Nephron (organoid): ENCODE data around the gene RPA1.

ENCODE experiments used
- H3K27ac Mint-ChIP-seq, 3 experiments: 2 replicates each; pipeline ENCODE4 v1.8.0; 2020; ENCODE audit warnings: mixed read lengths in 3 of 3, mild to moderate bottlenecking in 2 of 3, moderate library complexity in 1 of 3
- H3K27me3 Mint-ChIP-seq: 2 replicates; pipeline ENCODE4 v1.8.0; 2021; ENCODE audit warnings: low read depth, mild to moderate bottlenecking, moderate library complexity, mixed read lengths
- H3K36me3 Mint-ChIP-seq: 2 replicates; pipeline ENCODE4 v1.8.0; 2020; ENCODE audit warnings: low read depth, mixed read lengths
- H3K4me1 Mint-ChIP-seq: 2 replicates; pipeline ENCODE4 v1.8.0; 2020; ENCODE audit warnings: mixed read lengths
- H3K4me3 Mint-ChIP-seq, 3 experiments: 2 replicates each; pipeline ENCODE4 v1.8.0; 2020; ENCODE audit warnings: mild to moderate bottlenecking in 3 of 3, mixed read lengths in 3 of 3, moderate library complexity in 2 of 3
- H3K9me3 Mint-ChIP-seq: 2 replicates; pipeline ENCODE4 v1.8.0; 2020; ENCODE audit warnings: mixed read lengths
- TF ChIP-seq, protein P1 (sequence below), 3 experiments: fragments of 200-600 bp; sonication (generic); IDR thresholded peaks; one replicate each; pipeline ENCODE4 v1.5.0; 2021; ENCODE audit warnings: antibody characterized with exemption in 3 of 3; ENCODE audit not compliant: unreplicated experiment in 3 of 3

Gene RPA1

DNA sequence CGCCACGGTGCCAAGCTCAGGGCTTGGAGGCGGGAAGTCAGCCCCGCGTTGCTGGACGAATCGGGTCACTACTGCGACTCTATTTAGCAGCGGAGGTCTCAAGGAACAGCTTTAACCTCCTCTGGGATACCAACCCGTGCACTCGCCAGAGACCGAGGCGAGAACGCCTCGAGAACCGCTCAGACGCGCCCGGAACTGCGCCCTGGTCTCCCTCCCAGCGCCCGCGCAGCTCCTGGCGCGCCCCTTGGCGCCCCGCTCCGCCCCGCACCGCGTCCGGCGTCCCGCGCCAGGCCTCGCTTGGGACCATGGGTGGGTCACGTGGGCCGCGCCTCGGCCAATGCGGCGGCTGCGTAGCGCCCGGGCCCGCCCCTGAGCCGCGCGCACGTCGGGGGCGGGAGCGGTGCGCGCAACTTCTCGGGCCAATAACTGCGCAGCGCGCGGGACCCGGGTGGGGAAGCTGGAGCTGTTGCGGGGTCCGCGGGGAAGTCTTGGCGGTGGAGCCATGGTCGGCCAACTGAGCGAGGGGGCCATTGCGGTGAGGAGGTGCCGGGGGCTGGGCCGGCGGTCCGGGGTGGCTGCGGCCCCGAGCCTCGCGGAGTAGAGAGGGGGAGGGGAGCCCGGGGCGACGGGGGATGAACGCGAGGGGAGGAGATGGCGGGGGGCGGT lies at the start of gene RPA1, which contains the start of gene SMYD4:
TSS of gene RPA1 (plus strand) at position 414 of the 666 bp plus-strand sequence. CDS start at position 503, 89 bp downstream.
TSS of gene SMYD4 (minus strand) at position 311 of the 666 bp plus-strand sequence. CDS start 1,908 bp downstream, outside the sequence.
- peaks cover 24% of the 10 kb centered on the region for H3K4me1 Mint-ChIP-seq
- H3K4me3 Mint-ChIP-seq = peak within 1 kb of the TSS; percentile 91 to 97 (median 95)
- peaks cover 27% of the 10 kb centered on the region for H3K36me3 Mint-ChIP-seq
- H3K27ac Mint-ChIP-seq = peak within 1 kb of the TSS; percentile 40 to 86 (median 81)
- H3K9me3 Mint-ChIP-seq = no peaks in the 10 kb centered on the region
- TF ChIP-seq, protein P1, sequence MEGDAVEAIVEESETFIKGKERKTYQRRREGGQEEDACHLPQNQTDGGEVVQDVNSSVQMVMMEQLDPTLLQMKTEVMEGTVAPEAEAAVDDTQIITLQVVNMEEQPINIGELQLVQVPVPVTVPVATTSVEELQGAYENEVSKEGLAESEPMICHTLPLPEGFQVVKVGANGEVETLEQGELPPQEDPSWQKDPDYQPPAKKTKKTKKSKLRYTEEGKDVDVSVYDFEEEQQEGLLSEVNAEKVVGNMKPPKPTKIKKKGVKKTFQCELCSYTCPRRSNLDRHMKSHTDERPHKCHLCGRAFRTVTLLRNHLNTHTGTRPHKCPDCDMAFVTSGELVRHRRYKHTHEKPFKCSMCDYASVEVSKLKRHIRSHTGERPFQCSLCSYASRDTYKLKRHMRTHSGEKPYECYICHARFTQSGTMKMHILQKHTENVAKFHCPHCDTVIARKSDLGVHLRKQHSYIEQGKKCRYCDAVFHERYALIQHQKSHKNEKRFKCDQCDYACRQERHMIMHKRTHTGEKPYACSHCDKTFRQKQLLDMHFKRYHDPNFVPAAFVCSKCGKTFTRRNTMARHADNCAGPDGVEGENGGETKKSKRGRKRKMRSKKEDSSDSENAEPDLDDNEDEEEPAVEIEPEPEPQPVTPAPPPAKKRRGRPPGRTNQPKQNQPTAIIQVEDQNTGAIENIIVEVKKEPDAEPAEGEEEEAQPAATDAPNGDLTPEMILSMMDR (IDR thresholded peaks at IDR 0.05; ENCODE audit: unreplicated experiment in 3 of 3) = no peak
- no peaks in the 10 kb centered on the region for H3K27me3 Mint-ChIP-seq

DNA sequence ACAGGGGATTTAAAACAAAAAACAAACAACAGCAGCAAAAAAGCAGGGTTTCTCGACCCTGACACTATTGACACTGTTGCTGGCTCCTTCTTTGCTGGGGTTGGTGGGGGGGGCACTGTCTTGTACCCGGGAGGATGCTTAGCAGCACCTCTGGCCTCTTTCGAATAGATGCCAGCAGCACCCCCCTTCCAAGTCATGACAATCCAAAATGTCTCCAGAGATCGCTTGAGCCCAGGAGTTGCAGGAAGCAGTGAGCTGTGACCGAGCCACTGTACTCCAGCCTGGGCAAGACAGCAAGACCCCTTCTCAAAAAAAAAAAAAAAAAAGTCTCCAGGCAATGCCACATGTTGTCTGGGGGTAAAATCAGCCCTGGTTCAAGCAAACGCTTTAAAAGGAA lies 47.6 kb upstream of the RPA1 start:
- Mint-ChIP-seq H3K27ac (peak overlapping the region; percentile 13 to 97 (median 49)), H3K27me3 (no peaks in the 10 kb centered on the region), H3K9me3 (no peaks in the 10 kb centered on the region), H3K4me3 (no peak overlapping the region), H3K4me1 (peaks cover 21% of the 10 kb centered on the region), H3K36me3 (peaks cover 64% of the 10 kb centered on the region)
- TF ChIP-seq, protein P1 (IDR thresholded peaks at IDR 0.05; ENCODE audit: unreplicated experiment in 3 of 3) = no peak

DNA sequence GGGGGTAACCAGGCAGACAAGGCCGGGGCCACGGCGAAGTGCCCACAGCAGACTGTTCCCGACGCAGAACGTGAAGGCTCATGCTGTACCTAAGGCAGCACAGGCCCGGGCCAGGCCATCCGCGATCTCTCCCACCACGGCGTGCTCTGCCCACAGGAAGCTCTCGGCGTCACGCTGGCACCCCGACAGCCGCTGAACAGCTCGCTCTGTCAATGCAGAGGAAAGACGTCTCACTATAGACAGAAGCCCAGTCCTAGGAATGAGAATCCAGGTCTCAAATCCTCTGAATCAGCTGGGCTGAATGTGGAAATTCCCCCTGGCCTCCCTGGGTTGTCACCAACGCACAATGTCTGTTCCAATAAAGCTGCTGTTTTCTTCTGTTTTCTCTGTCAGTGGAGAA lies 46.5 kb upstream of the RPA1 start:
- peaks cover 21% of the 10 kb centered on the region for H3K4me1 Mint-ChIP-seq
- H3K27me3 Mint-ChIP-seq = no peaks in the 10 kb centered on the region
- H3K9me3 Mint-ChIP-seq = no peaks in the 10 kb centered on the region
- peak overlapping the region; percentile 80 to 97 (median 93) for H3K27ac Mint-ChIP-seq
- peak overlapping the region in 1 of 3 experiments; percentile 52 for H3K4me3 Mint-ChIP-seq
- peaks cover 60% of the 10 kb centered on the region for H3K36me3 Mint-ChIP-seq
- TF ChIP-seq, protein P1 (IDR thresholded peaks at IDR 0.05; ENCODE audit: unreplicated experiment in 3 of 3) = no peak

DNA sequence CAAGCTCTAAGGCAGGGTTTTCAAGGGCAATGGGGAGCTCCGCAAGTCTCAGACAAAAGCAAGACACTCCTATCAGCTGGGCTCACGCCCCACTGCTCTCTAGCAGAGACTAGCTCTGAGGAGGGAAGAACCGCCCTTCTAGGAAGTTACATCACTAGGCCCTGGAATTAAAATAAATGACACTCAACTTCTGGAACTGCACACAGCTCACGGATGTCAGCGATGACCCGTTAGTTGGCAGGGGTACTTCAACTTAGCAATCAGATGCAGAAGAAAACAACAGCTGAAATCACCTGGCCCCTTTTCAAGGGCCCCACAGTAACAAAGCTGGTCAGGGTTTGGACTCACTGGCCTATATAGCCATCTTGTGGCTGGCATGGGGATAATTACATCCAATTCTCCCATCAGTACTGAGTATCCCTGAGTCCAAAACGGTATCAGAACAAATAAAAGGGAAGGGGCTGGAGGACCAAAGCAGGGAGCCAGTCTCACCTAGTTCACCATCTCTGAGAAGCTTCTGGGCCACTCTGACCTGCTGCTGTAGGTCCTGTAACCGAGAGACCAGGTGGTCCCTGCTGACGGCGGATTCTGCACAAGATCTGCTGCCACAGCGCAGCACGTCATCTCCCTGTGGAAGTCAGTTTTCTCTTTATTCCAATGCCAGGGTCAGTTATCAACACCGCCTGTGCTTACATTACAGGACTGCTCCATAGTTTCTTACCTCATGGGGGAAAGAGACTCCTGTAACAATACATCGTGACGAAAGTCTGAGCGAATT lies 45.8 kb upstream of the RPA1 start:
- peak overlapping the region; percentile 80 to 97 (median 93) for H3K27ac Mint-ChIP-seq
- H3K36me3 Mint-ChIP-seq = peaks cover 55% of the 10 kb centered on the region
- no peaks in the 10 kb centered on the region for H3K27me3 Mint-ChIP-seq
- TF ChIP-seq, protein P1 (IDR thresholded peaks at IDR 0.05; ENCODE audit: unreplicated experiment in 3 of 3) = peak; percentile 77 to 89 (median 85)
- peaks cover 21% of the 10 kb centered on the region for H3K4me1 Mint-ChIP-seq
- no peaks in the 10 kb centered on the region for H3K9me3 Mint-ChIP-seq
- H3K4me3 Mint-ChIP-seq = peak overlapping the region in 1 of 3 experiments; percentile 52

DNA sequence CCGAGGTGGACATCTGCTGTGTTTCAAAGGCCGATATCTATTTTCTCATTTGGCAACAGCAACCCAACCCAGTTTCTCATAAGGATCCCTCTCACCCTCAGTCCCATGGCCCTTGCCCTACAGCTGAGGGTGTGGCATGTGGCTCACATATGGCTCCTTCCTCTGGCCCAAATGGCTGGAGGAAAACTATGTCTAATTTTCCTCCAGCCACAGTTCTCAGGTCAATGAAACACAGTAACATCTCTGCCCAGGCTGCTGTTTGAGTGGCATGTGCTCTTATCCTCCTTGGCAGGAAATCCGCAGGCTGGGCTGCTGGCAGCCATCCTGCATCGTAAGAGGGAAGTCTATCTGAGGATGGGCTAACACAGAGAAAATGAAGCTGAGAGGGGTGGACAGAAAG lies 43.9 kb upstream of the RPA1 start:
- Mint-ChIP-seq H3K27ac (no peak overlapping the region), H3K27me3 (no peaks in the 10 kb centered on the region), H3K4me1 (peaks cover 11% of the 10 kb centered on the region), H3K9me3 (no peaks in the 10 kb centered on the region), H3K36me3 (peaks cover 48% of the 10 kb centered on the region), H3K4me3 (no peak overlapping the region)
- TF ChIP-seq, protein P1 (IDR thresholded peaks at IDR 0.05; ENCODE audit: unreplicated experiment in 3 of 3) = no peak
